IMR-90 (cell line): ENCODE results near the gene HPN. TPM values are rescaled to one million over a fixed set of nuclear protein-coding genes. Genes with fewer than 3 reads are reported as not detected.

Experiments used
- ATAC-seq: fragments of 200-7000 bp; cut with Tn5 transposase; 2 replicates; pipeline ENCODE4 v1.9.1; 2020; ENCODE audit warnings: low read depth, mild to moderate bottlenecking, moderate library complexity
- BruUV-seq: library from RNA; stranded (reverse); fragments of 400-500 nt; replicated peaks from 2 replicates; lab custom pipeline; 2021; lab: Mats Ljungman, UMichigan
- CTCF ChIA-PET: fragments of 300-600 bp; formaldehyde crosslinking; extraction: SDS; loops from one replicate; lab custom pipeline; 2021; ENCODE audit warnings: antibody characterized with exemption; lab: Yijun Ruan, JAX
- POLR2A ChIA-PET: fragments of 300-600 bp; sonication (Branson Sonifier 250); formaldehyde crosslinking; loops from one replicate; lab custom pipeline; 2022; ENCODE audit warnings: antibody characterized with exemption; ENCODE audit not compliant: unreplicated experiment; lab: Charles Lee
- DNase-seq: peaks from one replicate; pipeline ENCODE4 v3.0.0; 2013
- H2AFZ ChIP-seq: replicated peaks from 2 replicates; pipeline ENCODE3; 2013; ENCODE audit warnings: low read length, mild to moderate bottlenecking; ENCODE audit not compliant: poor library complexity
- H2AK5ac ChIP-seq: 2 replicates; pipeline ENCODE4 v1.6.1; 2013; ENCODE audit warnings: low read depth, low read length, inconsistent platforms
- H2AK9ac ChIP-seq: replicated peaks from 2 replicates; pipeline ENCODE3; 2013; ENCODE audit warnings: mild to moderate bottlenecking, low read depth, low read length, moderate library complexity; ENCODE audit not compliant: poor library complexity
- H2BK120ac ChIP-seq: 2 replicates; pipeline ENCODE4 v1.6.1; 2013; ENCODE audit warnings: low read depth, low read length, inconsistent platforms
- H2BK15ac ChIP-seq: 3 replicates; pipeline ENCODE4 v1.6.1; 2013; ENCODE audit warnings: low read depth, low read length, inconsistent platforms
- H2BK20ac ChIP-seq: 2 replicates; pipeline ENCODE4 v1.6.1; 2013; ENCODE audit warnings: low read depth, mild to moderate bottlenecking, inconsistent platforms, low read length, moderate library complexity
- H2BK5ac ChIP-seq: 2 replicates; pipeline ENCODE4 v1.6.1; 2013; ENCODE audit warnings: mild to moderate bottlenecking, low read depth, low read length, inconsistent platforms; ENCODE audit not compliant: poor library complexity, severe bottlenecking
- H3K14ac ChIP-seq: replicated peaks from 2 replicates; pipeline ENCODE4 v1.6.1; 2013; ENCODE audit warnings: low read depth, low read length, inconsistent platforms
- H3K18ac ChIP-seq: 2 replicates; pipeline ENCODE4 v1.6.1; 2013; ENCODE audit warnings: low read depth, low read length, control low read depth
- H3K23ac ChIP-seq: 2 replicates; pipeline ENCODE4 v1.6.1; 2013; ENCODE audit warnings: low read depth, low read length, inconsistent platforms
- H3K27ac ChIP-seq: 2 replicates; pipeline ENCODE4 v1.5.1; 2013; ENCODE audit warnings: mild to moderate bottlenecking, control low read depth, low read length; ENCODE audit not compliant: insufficient read depth
- H3K27me3 ChIP-seq: 2 replicates; pipeline ENCODE4 v1.6.1; 2013; ENCODE audit warnings: low read length; ENCODE audit not compliant: control insufficient read depth, insufficient read depth
- H3K36me3 ChIP-seq: 2 replicates; pipeline ENCODE4 v1.6.1; 2013; ENCODE audit warnings: low read length, mixed read lengths; ENCODE audit not compliant: control insufficient read depth, insufficient read depth
- H3K4ac ChIP-seq: 2 replicates; pipeline ENCODE4 v1.6.1; 2013; ENCODE audit warnings: low read depth, low read length, inconsistent platforms
- H3K4me1 ChIP-seq: 2 replicates; pipeline ENCODE4 v1.6.1; 2013; ENCODE audit warnings: low read length, mixed read lengths; ENCODE audit not compliant: control insufficient read depth, insufficient read depth
- H3K4me2 ChIP-seq: 2 replicates; pipeline ENCODE4 v1.6.1; 2013; ENCODE audit warnings: low read depth, mild to moderate bottlenecking, control low read depth, low read length, moderate library complexity
- H3K4me3 ChIP-seq: 2 replicates; pipeline ENCODE4 v1.5.1; 2013; ENCODE audit warnings: low read depth, mild to moderate bottlenecking, control low read depth, low read length, moderate library complexity; ENCODE audit not compliant: insufficient read depth
- H3K56ac ChIP-seq: 2 replicates; pipeline ENCODE4 v1.6.1; 2013; ENCODE audit warnings: low read length, inconsistent platforms; ENCODE audit not compliant: insufficient read depth; ENCODE audit errors: extremely low read depth
- H3K79me1 ChIP-seq, 2 experiments: 2 replicates each; pipeline ENCODE4 v1.6.1; 2013; ENCODE audit warnings: low read length in 2 of 2, inconsistent platforms in 1 of 2, low read depth in 1 of 2
- H3K9ac ChIP-seq: 2 replicates; pipeline ENCODE4 v1.6.1; 2013; ENCODE audit warnings: low read depth, low read length, control low read depth
- H3K9me1 ChIP-seq: 2 replicates; pipeline ENCODE4 v1.6.1; 2013; ENCODE audit warnings: low read length, inconsistent platforms; ENCODE audit not compliant: insufficient read depth
- H3K9me3 ChIP-seq: 2 replicates; pipeline ENCODE4 v1.6.1; 2013; ENCODE audit warnings: low read length; ENCODE audit not compliant: control insufficient read depth, insufficient read depth
- H4K20me1 ChIP-seq: 2 replicates; pipeline ENCODE4 v1.6.1; 2013; ENCODE audit warnings: low read length, inconsistent platforms; ENCODE audit not compliant: insufficient read depth
- H4K5ac ChIP-seq: 2 replicates; pipeline ENCODE4 v1.6.1; 2013; ENCODE audit warnings: mild to moderate bottlenecking, low read depth, low read length, control low read depth
- H4K8ac ChIP-seq, 2 experiments: 2 replicates each; pipeline ENCODE4 v1.6.1; 2013; ENCODE audit warnings: low read depth in 2 of 2, low read length in 2 of 2, control low read depth in 1 of 2, inconsistent platforms in 1 of 2
- H4K91ac ChIP-seq: 2 replicates; pipeline ENCODE4 v1.6.1; 2013; ENCODE audit warnings: low read depth, low read length, inconsistent platforms; ENCODE audit not compliant: insufficient read depth
- CEBPB ChIP-seq: IDR thresholded peaks from 2 replicates; pipeline ENCODE4 v1.6.1; 2012; ENCODE audit warnings: low read depth, low read length, improper control_type of control experiment
- CHD1 ChIP-seq: IDR thresholded peaks from 2 replicates; pipeline ENCODE4 v1.6.1; 2012; ENCODE audit warnings: low read depth, low read length, improper control_type of control experiment
- MAZ ChIP-seq: IDR thresholded peaks from 2 replicates; pipeline ENCODE4 v1.6.1; 2012; ENCODE audit warnings: low read depth, mild to moderate bottlenecking, low read length, improper control_type of control experiment, moderate library complexity, borderline replicate concordance
- SMC3 ChIP-seq: fragments of 150-350 bp; IDR thresholded peaks from 2 replicates; pipeline ENCODE4 v1.6.1; 2016; ENCODE audit warnings: low read depth, mild to moderate bottlenecking, antibody characterized with exemption, low read length, moderate library complexity
- WGBS, 2 experiments: methylation state at CpG; one replicate each; pipeline versions ENCODE4 v1.1.5 to v1.1.7; 2013; ENCODE audit warnings: missing lambda C conversion rate in 2 of 2; ENCODE audit not compliant: insufficient read length in 1 of 2; ENCODE audit errors: extremely low coverage in 2 of 2; 5-methylcytosine and 5-hydroxymethylcytosine counted together
- dilution Hi-C: fragments of 300-500 bp; cut with HindIII; formaldehyde crosslinking; loops from one replicate; pipeline ENCODE4 v1.14.3; 2018; ENCODE audit warnings: low sequenced_read_pairs; ENCODE audit not compliant: unreplicated experiment
- in situ Hi-C: fragments of 300-500 bp; cut with MboI; formaldehyde crosslinking; loops from 3 replicates; pipeline ENCODE4 v1.14.3; 2019; ENCODE audit warnings: low sequenced_read_pairs, inconsistent platforms, mixed read lengths
- intact Hi-C: fragments of 100-400 bp; cut with micrococcal nuclease; formaldehyde crosslinking; loops from 2 replicates; pipeline ENCODE4 v1.10.0; 2022
- polyA plus RNA-seq, 3 experiments: library from polyadenylated mRNA; depleted of rRNA; stranded (reverse); fragments of >200 nt; gene quantifications; 2 replicates each; pipeline ENCODE4 v1.2.3, GENCODE V29; 2012; ENCODE audit warnings: low replicate concordance in 1 of 3
- total RNA-seq: library from RNA; depleted of rRNA; stranded (reverse); fragments of >200 nt; gene quantifications from 2 replicates; pipeline ENCODE4 v1.2.3, GENCODE V29; 2012

HPN gene
- total and polyA plus RNA-seq, 2 of the 4 experiments (the other 2 are of a cell fraction) = not detected

DNA sequence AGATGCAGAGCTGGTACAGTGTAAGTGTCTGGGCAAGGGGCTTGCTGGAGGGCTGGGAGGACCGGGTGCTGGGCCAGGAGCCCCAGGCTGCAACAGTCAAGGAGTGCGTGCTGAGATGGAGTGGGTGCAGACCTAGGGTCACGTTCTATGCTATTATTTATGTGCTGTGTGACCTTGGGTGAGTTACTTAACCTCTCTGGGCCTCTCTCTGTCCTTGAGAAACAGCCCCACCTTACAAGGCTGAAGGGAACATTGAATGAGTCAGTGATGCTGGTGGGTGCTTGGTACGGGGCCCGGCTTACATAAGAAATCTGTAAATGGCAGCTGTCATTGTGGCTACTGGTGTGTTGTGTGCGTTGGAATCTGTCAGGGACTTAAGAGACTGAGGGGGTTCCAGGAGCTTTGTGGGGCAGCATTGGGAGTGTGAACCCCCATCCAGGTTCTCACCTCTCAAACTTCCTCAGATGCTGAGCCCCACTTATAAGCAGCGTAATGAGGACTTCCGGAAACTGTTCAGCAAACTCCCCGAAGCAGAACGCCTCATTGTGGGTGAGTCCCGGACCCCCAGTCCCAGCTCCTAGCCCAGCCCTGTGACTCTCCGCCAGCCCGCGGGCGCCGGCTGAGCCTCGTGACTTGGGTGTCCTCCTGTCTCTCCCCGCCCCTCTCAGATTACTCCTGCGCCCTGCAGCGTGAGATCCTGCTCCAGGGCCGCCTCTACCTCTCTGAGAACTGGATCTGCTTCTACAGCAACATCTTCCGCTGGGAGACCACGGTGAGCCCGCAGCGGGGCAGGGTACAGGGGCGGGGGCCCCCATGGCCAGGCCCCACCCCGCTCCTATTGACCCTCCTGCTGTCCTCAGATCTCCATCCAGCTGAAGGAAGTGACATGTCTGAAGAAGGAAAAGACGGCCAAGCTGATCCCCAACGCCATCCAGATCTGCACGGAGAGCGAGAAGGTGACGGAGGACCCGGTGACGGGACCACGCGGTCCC lies 31.8 kb upstream of the HPN start:
- dilution Hi-C loops (no loop called here), in situ Hi-C loops (no loop called here), intact Hi-C loops (no loop called here)
- ATAC-seq (no peak), DNase-seq (no peak)
- Histone ChIP-seq H3K9me1 (peaks cover 11% of the 10 kb centered on the region), H2BK120ac (no peak overlapping the region), H3K4me2 (no peak overlapping the region), H3K27ac (no peak overlapping the region), H2AK9ac (no peak overlapping the region), H3K27me3 (no peaks in the 10 kb centered on the region), H3K18ac (no peak overlapping the region), H4K8ac (no peak overlapping the region), H4K20me1 (peaks cover 33% of the 10 kb centered on the region), H2BK5ac (no peak overlapping the region), H2BK20ac (no peak overlapping the region), H4K91ac (no peak overlapping the region), H2AFZ (no peak overlapping the region), H3K4me1 (peaks cover 9% of the 10 kb centered on the region), H2BK15ac (no peak overlapping the region), H3K9ac (no peak overlapping the region), H3K79me1 (peaks cover 11 to 64% of the 10 kb centered on the region in 2 experiments), H3K36me3 (peaks cover 52% of the 10 kb centered on the region), H3K4ac (no peak overlapping the region), H3K23ac (no peak overlapping the region), H3K4me3 (no peak overlapping the region), H3K9me3 (no peaks in the 10 kb centered on the region), H3K14ac (no peak overlapping the region), H3K56ac (no peak overlapping the region), H2AK5ac (no peak overlapping the region), H4K5ac (no peak overlapping the region)
- no TSS peak for BruUV-seq
- ChIA-PET CTCF (no interaction called here), POLR2A (no interaction called here)
- WGBS, 2 experiments = 89% methylated on average over 17 of the region's 36 CpGs; no CpG with 5 or more reads in 1 of the 2 experiments
- TF ChIP-seq CEBPB (no peak), SMC3 (no peak), CHD1 (no peak), MAZ (no peak)
